Cardiac fibroblast (primary cell): ENCODE data around the gene SPATA46.

ENCODE experiments used
- DNase-seq, 2 donors: peaks; one replicate each; pipeline versions ENCODE4 v3.0.0 to v3.0.0-alpha.2; 2010; ENCODE audit warnings: low read depth in 2 of 2
- H3K4me3 ChIP-seq, 2 donors: replicated peaks in 1 of 2; 1 replicate in 1 of 2; 2 replicates in 1 of 2; pipeline ENCODE4 v1.5.1; 2011; ENCODE audit warnings: low read depth in 2 of 2, low read length in 2 of 2, mild to moderate bottlenecking in 2 of 2, moderate library complexity in 1 of 2
- CTCF ChIP-seq: IDR thresholded peaks from one replicate; pipeline ENCODE4 v1.5.1; 2011; ENCODE audit warnings: low read depth, mild to moderate bottlenecking, low read length, inconsistent platforms

SPATA46 gene

GRCh38 chr1:162386292-162387225 lies 9.9 kb upstream of the SPATA46 start:
- TF ChIP-seq CTCF = no peak
- no peak for DNase-seq
- no peak overlapping the region for H3K4me3 ChIP-seq

- no peak overlapping the region for H3K4me3 ChIP-seq
- no peak for TF ChIP-seq CTCF
- DNase-seq = no peak
These were observed 9.0 kb upstream of the SPATA46 start for GRCh38 chr1:162385702-162386101.

GRCh38 chr1:162385280-162385623 lies 8.6 kb upstream of the SPATA46 start:
- no peak overlapping the region for H3K4me3 ChIP-seq
- DNase-seq = no peak
- TF ChIP-seq CTCF = no peak

- H3K4me3 ChIP-seq = no peak overlapping the region
- TF ChIP-seq CTCF = no peak
- DNase-seq = no peak
These were observed 8.1 kb upstream of the SPATA46 start for GRCh38 chr1:162384601-162385279.

- no peak for DNase-seq
- no peak overlapping the region for H3K4me3 ChIP-seq
- no peak for TF ChIP-seq CTCF
These were observed 7.5 kb upstream of the SPATA46 start for GRCh38 chr1:162384116-162384515.

- TF ChIP-seq CTCF = no peak
- no peak overlapping the region for H3K4me3 ChIP-seq
- no peak for DNase-seq
These were observed 6.9 kb upstream of the SPATA46 start for GRCh38 chr1:162383516-162383915.
